Measurements from ENCODE around the gene ING5. TPM values are rescaled to one million over a fixed set of nuclear protein-coding genes. Genes with fewer than 3 reads are reported as not detected.

The ING5 gene
- total and polyA plus RNA-seq, 2 donors (not counting 3 experiments of a cell fraction or from before 2014, with no cell fraction given), result 24.5 to 33.4 TPM

DNA sequence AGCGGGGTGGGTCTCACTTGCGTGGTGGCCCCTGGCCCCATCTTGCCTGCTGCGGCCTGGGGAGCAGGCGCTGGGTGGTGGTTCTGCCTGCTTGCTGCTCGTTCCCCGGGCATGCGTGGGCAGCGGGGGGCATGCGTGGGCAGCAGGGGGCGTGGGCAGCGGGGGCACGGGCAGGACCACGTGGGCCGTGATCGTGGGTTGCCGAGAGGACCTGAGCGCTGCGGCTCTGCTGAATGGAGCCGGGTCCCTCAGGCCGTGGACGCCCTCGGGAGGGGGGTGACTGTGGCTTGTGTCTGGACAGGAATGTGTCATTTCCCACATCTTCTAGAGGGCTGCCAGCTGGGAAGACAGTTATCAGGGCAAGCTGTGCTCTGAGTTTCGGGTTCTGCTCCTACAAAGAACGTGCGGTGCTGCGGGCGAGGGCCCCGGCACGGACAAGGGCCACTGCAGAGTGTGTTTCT is 66.4 kb downstream of the ING5 start:
- H3K4me1 ChIP-seq (ENCODE audit: control insufficient read depth, extremely low read depth, insufficient read depth, low read length), result peaks cover 2% of the 10 kb centered on the region
- FAIRE-seq, result no peak
- intact Hi-C loops (cut with micrococcal nuclease), result no loop called here
- H3K4me2 ChIP-seq (ENCODE audit: insufficient read depth, low read length), result no peak overlapping the region
- no peak overlapping the region for H3K9ac ChIP-seq (replicated peaks; ENCODE audit: extremely low read depth, insufficient read depth, low read length)
- no peaks in the 10 kb centered on the region for H3K9me3 ChIP-seq (replicated peaks; ENCODE audit: control insufficient read depth, insufficient read depth, low read length)
- CTCF ChIA-PET, result no interaction called here
- H4K20me1 ChIP-seq (replicated peaks; ENCODE audit: control insufficient read depth, extremely low read depth, insufficient read depth, low read length), result no peaks in the 10 kb centered on the region
- no peaks in the 10 kb centered on the region for H3K27me3 ChIP-seq (ENCODE audit: control insufficient read depth in 2 of 2, insufficient read depth in 2 of 2, low read length in 2 of 2)
- H3K79me2 ChIP-seq (ENCODE audit: control insufficient read depth, insufficient read depth, low read length), result no peaks in the 10 kb centered on the region
- TF ChIP-seq EZH2 (IDR thresholded peaks at IDR 0.05; ENCODE audit: borderline replicate concordance, low read depth, low read length, severe bottlenecking) (no peak), POLR2A (IDR thresholded peaks at IDR 0.05; ENCODE audit: low read depth, low read length) (no peak), GATA2 (IDR thresholded peaks at IDR 0.05; ENCODE audit: insufficient read depth, insufficient read length, low read depth, low read length) (no peak), MYC (IDR thresholded peaks at IDR 0.05; ENCODE audit: low read depth, low read length) (no peak), JUN (IDR thresholded peaks at IDR 0.05; ENCODE audit: borderline replicate concordance, insufficient read depth, insufficient read length, low read depth) (no peak), FOS (IDR thresholded peaks at IDR 0.05; ENCODE audit: borderline replicate concordance, insufficient read depth, low read length) (no peak), POLR2AphosphoS5 (IDR thresholded peaks at IDR 0.05; ENCODE audit: insufficient read depth, low read depth, low read length) (no peak)
- TF ChIP-seq, protein P1, sequence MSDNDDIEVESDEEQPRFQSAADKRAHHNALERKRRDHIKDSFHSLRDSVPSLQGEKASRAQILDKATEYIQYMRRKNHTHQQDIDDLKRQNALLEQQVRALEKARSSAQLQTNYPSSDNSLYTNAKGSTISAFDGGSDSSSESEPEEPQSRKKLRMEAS (IDR thresholded peaks at IDR 0.05; ENCODE audit: insufficient read depth, insufficient read length), result no peak
- TF ChIP-seq, protein P2, sequence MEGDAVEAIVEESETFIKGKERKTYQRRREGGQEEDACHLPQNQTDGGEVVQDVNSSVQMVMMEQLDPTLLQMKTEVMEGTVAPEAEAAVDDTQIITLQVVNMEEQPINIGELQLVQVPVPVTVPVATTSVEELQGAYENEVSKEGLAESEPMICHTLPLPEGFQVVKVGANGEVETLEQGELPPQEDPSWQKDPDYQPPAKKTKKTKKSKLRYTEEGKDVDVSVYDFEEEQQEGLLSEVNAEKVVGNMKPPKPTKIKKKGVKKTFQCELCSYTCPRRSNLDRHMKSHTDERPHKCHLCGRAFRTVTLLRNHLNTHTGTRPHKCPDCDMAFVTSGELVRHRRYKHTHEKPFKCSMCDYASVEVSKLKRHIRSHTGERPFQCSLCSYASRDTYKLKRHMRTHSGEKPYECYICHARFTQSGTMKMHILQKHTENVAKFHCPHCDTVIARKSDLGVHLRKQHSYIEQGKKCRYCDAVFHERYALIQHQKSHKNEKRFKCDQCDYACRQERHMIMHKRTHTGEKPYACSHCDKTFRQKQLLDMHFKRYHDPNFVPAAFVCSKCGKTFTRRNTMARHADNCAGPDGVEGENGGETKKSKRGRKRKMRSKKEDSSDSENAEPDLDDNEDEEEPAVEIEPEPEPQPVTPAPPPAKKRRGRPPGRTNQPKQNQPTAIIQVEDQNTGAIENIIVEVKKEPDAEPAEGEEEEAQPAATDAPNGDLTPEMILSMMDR (IDR thresholded peaks at IDR 0.05; ENCODE audit: extremely low read depth in 1 of 2, insufficient read depth in 1 of 2, low read depth in 1 of 2, low read length in 2 of 2), result no peak
- DNase-seq (ENCODE audit: low read depth, low spot score), result no peak
- no TSS peak for BruUV-seq (replicated peaks)
- H3K27ac ChIP-seq (ENCODE audit: insufficient read depth, low read depth, low read length), result no peak overlapping the region
- dilution Hi-C loops (cut with MboI; ENCODE audit: extremely low pct_ligation_motif_present, low sequenced_read_pairs), result no loop called here
- no peaks in the 10 kb centered on the region for H3K9me1 ChIP-seq (replicated peaks; ENCODE audit: control insufficient read depth, extremely low read depth, insufficient read depth, low read length)
- no peak overlapping the region for H2AFZ ChIP-seq (ENCODE audit: low read depth, low read length)
- H3K4me3 ChIP-seq (replicated peaks in 1 of 3; ENCODE audit: insufficient read depth in 1 of 3, low read depth in 1 of 3, low read length in 3 of 3), result no peak overlapping the region
- H3K36me3 ChIP-seq (ENCODE audit: control insufficient read depth in 2 of 2, extremely low read depth in 1 of 2, insufficient read depth in 2 of 2, low read length in 2 of 2), result peaks cover 0 to 2% of the 10 kb centered on the region in 2 experiments
- POLR2A ChIA-PET, result no interaction called here

All from endothelial cell of umbilical vein (primary cell).